Superior temporal gyrus (tissue), 1 donor: Measurements from ENCODE around the gene IFFO2.

Experiments used
- DNase-seq: peaks from one replicate; pipeline ENCODE4 v3.0.0-alpha.2; 2016; ENCODE audit errors: extremely low spot score

The IFFO2 gene

GRCh38 chr1:18936814-18937481 lies 19.5 kb downstream of the IFFO2 start:
- DNase-seq, result no peak

DNA sequence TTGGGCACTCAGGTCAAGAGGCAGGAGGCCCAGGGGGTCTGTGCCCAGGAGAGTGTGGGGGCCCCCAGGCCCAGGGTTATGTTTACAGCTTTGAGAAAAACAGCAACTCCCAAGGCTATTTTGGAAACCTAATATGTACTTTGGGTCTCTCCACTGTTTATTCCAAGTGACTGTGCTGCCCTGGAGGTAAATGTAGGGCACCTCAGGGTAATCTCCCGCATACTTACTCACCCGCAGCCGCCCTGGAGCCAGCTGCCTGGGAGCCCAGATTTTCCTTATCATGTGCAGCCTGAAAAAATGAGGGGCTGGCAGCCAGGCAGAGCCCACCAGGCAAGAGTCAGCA lies 20.0 kb downstream of the IFFO2 start:
- DNase-seq, result no peak

- no peak for DNase-seq
Observed at GRCh38 chr1:18934205-18935000, 22.1 kb downstream of the IFFO2 start.

DNA sequence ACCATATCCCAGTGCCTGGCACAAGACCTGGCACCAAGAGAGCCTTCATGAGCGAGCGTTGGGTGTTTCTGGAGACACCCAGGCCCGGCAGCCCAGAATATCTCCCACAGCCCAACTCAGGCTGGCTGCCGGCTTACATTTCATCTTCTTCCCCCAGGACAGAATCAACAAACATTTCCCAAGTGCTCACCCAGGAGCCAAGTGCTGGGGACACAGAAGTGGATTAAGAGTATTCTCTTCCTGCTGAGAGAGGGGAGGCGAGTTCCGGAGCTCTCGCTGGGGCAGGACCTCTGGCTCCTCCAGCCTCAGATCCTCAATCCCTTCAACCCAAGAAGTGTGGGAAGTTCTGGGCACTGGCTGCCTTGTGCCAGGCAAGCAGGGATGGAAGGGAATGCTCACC lies 23.6 kb downstream of the IFFO2 start:
- no peak for DNase-seq

DNA sequence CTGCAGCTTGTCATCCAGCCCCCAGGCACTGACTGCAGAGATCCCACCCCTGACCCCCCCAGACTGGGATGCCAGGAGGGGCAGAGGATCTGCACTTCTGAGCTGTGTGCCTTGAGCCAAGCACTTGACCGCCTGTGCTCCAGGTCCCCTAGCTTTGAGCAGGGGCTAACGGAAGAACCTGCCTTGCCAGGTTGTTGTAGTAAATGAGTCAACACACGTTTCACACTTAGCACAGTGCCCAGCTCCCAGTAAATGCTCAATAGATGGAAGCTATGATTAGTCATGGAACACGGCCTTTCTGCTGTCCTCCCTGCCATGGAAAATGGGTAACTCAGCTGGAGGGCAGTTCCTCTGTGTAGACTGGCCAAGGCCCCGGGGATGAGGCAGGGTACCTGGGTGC lies 24.1 kb downstream of the IFFO2 start:
- no peak for DNase-seq

DNA sequence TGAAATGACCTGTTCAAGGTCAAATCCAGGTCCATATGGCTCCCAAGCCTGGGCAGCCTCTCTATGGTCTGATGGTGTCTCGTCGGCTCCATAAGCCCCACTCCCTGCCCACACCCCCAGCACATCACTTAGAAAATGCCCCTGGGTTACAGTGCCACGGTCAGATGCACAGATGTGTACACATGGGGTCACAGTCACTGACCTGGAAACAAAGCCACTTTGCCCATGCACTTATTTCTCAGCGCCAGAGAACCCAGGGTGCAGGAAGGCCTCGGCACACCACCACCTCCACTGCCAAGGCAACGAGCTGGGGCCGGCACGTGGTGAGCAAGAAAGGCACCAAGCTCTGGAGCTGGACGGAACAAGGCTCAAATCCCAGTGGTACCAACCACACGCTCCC lies 24.7 kb downstream of the IFFO2 start:
- DNase-seq, result no peak

- no peak for DNase-seq
Observed at GRCh38 chr1:18929686-18930085, 26.8 kb downstream of the IFFO2 start.

DNA sequence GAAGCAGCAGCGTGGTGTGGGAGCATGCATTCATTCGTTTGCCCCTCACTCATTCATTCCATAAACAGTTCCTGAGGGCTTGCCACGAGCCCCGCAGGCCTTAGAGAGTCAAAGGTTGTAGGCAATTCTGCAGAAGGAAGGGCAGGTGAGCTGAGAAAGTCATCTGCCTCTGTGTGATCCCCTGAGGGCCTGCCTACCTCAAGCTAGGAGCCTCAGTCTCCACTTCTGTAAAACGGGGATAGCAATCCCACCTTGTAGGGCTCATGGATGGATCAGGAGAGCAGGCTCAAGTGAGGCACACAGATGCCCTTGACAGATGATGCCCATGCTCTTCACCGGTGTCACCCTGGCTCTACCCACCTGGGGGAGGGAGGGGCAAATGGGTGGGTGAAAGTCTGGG lies 27.5 kb downstream of the IFFO2 start:
- DNase-seq, result no peak

DNA sequence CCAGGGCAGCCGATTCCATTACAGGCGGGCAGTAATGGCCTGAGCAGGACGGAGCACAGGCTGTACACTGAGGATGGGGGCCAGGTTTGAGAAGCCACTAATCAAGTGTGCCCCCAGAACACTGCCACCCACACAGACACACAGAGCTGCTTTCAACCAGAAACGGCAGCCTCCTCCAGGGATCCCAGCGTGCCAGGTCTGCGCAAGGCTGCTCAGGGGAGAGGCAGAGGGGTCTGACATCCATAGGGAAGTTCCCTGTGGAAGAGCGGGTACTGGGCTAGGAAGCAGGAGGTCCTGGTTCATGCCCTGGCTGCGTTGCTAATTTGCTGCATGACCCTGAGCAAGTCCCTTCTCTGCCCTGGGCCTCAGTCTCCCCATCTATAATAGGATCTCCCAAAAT lies 28.1 kb downstream of the IFFO2 start:
- DNase-seq, result no peak

DNA sequence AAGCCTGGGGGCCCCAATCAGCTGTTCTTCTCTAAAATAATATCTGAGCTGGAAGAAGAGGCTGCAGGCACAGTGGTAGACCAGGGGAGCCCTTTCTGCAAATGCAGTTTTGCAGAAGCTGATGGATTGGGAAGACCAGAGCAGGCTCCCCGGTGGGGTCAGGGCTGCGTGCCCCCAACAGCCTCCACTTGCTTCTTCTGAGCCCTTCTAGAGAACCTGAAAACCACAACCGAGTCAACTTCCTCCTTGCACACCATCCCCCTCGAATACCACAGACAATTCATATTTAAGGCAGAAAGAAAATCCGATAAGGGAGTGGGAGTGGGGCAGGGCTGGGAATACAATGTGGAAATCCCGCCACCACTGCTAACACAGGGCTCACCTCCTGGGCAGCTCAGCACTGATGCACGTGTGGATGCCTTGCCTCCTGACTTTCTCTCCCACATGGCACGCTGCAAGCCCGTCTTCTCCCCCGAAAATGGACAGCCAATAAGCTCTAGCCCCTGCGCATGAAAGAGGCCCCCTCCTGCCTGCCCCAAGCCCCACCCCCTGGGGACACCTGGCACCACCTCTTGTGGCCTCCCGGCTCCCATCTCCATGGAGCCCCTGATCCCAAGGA lies 28.7 kb downstream of the IFFO2 start:
- DNase-seq, result no peak

DNA sequence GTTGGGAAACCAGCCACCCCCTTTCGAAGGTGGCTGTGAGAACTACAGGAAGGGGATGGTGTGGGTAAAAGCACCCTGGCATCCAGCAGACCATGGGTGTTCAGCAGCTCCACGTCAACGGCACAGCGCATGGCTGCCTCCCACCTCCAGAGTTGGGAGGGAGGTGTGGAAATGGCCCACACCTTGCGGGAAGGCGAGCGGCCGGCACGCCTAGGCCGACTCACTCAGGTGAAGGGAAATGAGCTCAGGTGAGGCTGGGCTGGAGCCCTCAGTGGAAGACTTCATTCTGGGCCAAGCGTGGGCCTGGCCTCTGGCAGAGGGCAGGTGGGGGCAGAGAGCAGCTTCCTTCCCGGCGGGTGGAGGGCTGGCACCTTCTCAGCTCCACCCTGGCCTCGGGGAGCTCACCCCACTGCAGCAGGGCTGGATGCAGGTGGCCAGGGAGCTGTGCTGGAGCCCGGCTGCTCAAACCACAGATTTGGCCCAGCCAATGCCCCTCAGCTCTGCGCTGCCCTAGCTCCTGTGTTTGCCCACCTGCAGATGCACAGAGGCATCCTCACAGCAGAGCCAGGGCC lies 29.3 kb downstream of the IFFO2 start:
- no peak for DNase-seq

- DNase-seq, result no peak
Observed at GRCh38 chr1:18926315-18927081, 30.0 kb downstream of the IFFO2 start.

DNA sequence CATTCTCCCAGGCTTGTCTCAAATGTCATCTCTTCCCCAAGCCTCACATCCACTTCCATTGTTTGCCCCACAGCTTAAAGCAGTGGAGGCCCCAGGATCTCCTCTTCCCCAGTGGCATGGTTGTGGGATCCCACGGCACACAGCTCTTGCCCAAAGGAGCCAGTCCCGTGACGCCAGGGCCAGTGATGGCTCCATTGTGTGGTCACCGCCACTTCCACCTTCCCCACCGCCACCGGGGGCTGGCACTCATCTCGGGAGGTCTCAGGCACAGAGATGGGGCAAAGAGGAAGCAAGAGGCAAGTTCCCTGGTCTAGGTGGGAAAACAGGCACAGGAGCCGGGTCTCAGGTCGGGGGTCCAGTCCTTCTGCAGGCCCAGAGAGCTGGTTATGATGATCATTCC lies 31.2 kb downstream of the IFFO2 start:
- no peak for DNase-seq

DNA sequence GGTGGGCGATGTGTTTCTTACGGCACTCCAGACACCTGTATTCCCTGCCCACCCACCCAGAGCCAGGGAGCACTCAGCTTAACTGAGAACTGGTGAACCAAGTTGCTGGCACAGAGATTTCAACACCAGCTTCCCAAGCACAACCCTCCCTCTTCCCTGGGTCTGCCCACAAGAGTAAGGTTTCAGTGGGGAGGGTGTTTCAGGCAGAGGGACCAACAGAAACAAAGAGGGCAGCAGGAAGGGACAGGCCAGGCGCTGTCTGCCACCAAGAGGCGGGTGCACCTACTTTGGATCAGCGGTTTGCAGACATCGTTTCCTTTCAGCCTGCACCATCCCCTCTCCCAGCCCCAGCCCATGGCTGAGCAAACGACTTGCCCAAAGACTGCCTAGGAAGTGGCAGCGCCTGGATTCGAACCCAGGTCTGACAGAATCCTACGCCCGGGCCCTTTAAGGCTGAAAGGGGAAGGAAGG lies 32.2 kb downstream of the IFFO2 start:
- DNase-seq, result no peak

GRCh38 chr1:18923756-18924211 lies 32.7 kb downstream of the IFFO2 start:
- peak; percentile 20 for DNase-seq

DNA sequence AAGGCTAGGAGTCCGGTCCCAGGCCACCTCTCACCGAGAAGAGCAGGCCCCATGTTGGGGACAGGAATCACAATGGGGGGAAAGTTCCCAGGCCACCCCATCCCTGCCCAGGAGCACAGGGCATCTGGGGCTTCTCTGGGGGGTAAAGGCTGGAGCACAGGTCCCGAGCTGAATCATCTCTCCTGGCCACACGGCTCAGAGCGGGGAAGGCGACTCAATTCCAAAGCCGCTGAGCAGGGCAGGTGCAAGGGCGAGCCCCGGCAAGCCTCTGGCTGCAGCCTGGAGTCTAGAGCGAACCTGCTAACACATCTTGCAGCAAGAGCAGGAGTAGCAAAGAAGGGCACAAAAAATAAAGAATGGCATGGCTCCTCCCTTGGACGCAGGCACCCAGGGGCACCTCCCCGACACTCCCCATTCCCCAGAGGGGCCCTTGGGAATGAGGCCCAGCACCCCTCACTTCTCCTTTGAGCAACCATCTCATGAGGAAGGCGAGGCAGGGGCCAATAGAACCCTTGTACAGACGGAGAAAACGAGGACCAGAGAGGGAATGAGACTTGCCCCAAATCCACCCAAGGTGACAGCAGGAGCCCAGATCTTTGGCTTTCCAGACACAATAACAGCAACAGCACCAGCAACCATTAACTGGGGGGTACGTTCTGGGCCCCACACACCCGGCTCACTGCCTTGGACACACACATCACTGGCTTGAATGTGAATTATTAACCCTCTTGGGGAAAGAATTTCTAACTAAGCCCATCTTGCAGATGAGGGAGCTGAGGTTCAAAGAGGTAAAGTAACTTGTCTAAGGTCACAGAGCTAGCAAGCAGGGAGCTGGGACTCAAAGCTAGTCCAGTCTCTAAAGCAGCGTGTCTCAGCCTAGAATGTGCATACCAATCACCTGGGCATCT lies 33.4 kb downstream of the IFFO2 start:
- DNase-seq, result no peak

DNA sequence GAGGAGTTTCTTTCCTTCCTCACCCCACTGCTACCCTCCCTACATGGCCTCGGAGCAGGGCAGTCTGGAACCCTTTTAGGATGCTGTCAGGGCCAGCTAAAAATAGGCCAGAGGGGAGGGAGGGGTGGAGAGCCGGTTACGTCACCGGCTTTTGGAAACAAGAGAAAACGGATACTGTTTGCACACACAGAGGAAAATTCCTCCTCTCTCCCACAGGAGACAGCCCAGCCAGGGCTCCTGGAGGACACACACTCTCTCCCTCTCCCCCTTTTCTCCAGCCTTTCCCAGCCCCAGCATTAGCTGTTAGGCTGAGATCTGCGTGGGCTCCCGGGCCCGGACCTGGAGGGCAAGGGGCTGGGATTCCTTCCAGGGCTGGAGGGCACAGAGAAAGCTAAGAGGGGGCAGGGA lies 34.2 kb downstream of the IFFO2 start:
- peak; percentile 79 for DNase-seq

DNA sequence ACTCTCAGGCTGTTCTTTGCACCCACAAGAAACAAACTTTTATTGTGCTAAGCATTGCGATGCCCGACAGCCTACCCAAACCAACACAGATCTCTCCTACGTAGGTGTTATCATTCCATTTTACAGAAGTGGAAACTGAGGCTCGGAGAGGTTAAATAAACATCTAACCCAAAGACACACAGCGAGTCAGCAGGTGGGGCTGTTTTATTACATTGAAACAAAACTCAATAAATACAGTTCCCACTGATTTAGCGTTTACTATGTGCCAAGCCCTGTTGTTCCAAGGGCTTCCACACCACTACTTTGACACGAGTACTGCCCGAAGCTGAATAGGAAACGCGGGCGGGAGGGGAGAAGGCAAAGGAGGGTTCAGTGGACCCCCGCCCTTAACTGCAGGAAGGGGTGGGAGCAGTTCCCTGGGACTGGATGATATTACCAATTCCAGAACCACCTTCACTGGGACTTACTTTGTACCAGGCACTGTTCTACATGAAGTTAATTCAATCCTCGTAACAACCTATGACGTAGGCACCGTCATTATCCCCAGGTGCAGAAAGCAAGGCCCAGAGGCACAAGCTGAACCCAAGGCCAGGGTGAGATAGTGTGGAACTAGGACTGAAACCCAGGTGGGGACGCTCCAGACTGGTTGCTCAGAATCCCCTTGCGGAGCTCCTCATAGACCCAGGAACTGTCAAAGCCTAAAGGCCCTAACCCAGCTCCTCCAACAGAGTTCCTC lies 34.8 kb downstream of the IFFO2 start:
- DNase-seq, result peak; percentile 61

DNA sequence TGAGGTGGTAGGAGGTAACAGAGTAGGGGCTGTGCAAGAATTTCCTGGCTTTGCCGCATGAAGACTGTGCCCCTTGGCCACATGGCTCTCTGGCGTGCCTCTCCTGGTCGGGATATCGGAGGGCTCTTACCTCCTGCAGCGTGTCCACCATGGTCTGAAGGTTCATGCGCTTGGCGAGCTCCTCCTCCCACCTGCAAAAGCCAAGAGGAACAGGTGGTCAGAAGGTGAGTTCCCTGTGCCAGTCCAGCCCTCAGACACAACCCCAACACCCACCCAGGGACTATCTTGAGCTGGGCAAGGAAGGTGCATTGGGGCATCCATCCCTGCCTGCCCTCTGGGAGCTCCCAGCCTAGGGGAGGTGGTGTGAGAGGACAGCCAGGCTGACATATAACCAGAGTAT lies 35.5 kb downstream of the IFFO2 start:
- DNase-seq, result no peak

- DNase-seq, result no peak
Observed at GRCh38 chr1:18919956-18920355, 36.5 kb downstream of the IFFO2 start.
